T follicular helper cell (primary cell): ENCODE data around the gene USP24.

Experiments
- DNase-seq: peaks from one replicate; pipeline ENCODE4 v3.0.0-alpha.2; 2020; ENCODE audit warnings: low read depth

Gene USP24

GRCh38 chr1:55070293-55071164 lies 144.6 kb downstream of the USP24 start:
- DNase-seq: no peak

DNA sequence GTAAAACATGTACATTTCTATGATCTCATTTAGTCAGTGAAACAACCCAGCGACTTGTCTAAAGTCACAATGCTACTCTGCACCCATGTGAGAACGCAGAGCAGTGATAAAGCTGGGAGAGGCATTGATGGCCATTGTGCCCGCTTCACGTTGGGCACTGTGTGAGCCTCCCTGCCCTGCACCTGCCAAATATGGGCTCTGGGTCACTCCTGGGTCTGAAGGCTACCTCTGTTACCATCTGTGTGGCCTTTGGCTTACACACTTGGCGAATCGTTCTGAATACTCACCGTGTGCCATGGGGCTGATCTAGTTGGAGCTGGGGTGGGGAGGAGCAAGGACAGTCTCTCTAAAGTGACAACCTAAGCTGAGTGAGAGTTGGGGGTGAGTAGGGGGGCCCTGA lies 145.9 kb downstream of the USP24 start:
- no peak for DNase-seq

- no peak for DNase-seq
Observed at GRCh38 chr1:55068638-55069037, 146.5 kb downstream of the USP24 start.

DNA sequence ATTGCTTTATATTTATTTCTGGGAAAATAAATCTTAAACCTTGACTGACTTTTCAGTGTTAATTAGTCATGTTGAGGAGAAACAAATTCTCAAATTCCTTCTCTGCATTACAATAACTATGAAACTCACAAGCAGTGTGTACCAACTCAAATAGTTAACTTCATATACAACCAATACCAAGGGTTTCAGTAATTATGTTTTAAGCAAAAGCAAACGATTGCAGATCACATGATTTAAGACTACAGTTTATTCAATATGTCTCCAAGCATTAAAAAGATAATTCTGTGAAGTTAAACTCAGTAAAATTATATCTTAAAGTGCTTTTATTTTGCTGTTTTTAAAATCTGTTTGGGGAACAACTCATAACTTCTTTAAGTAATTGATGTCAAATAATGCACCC lies 147.2 kb downstream of the USP24 start:
- no peak for DNase-seq

DNA sequence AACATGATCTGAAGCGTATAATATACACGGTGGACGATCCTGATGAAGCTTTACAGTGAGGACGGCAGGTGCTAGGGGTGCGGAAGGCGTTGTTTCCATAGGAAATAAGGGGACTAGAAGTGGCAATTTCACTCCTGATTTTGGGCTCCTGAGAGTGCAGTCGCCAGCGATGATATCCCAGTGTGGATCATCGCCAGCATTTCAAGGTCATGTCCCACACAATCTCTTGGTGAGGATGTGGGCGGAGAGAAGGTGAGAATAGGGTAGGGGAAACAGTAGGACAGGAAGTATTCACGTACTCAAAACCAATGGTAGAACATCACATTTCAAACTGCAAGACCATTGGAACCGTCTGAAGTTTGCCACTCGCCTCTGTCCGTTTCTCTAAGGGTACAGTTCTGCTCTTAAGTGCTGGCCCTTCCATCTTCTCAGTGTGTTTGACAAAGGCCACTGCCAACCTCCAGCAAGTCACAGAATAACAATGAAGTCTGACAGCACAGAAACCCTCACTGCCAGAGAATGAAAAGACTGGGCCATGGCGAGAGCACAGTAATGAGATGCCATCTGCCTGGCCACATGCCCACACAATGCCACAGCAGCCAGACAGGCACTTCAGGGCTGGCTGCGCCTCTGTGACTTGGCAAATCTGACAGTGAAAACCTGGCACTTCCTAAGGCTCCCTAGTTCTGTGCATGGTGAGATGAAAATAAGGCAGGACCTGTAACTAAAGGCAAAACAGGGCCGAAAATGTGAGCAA lies 148.0 kb downstream of the USP24 start:
- DNase-seq: no peak

DNA sequence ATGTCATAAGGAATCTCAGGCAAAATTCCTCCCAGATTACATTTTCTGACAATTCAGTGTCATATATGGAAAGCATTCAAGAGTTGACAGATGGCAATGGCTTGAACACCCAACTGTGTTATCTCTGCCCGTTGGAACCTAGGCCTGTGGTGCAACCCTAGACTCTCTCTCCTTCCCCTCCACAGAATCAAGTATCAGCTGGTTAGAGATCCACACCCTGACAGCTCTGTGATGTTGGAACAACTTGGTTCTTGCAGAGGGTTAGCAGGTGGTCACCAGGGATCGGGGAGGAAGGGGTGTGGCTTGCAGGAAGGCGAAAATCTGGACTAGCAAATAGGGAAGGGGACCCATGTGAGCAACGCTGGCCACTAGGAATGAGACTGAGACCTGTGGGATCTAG lies 149.5 kb downstream of the USP24 start:
- DNase-seq: no peak

DNA sequence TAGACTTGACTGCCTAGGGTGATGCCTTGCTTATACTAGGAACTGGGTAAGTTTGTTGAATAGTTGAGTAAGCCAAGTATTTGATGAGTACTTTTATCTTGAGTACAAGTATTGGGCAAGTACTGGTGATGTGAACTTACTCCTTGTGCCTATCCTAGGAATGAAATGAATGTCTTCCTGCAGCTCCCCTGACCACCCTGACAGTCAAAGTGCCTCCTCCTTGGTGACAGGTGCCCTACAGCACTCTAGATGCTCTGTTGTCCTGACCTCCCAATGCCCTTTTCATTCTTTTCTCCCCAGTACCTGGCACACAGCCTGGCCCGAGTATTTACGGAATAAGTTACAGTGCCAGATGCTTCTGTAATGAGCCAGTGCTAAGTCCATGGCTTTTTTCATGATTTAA lies 150.3 kb downstream of the USP24 start:
- DNase-seq: no peak

DNA sequence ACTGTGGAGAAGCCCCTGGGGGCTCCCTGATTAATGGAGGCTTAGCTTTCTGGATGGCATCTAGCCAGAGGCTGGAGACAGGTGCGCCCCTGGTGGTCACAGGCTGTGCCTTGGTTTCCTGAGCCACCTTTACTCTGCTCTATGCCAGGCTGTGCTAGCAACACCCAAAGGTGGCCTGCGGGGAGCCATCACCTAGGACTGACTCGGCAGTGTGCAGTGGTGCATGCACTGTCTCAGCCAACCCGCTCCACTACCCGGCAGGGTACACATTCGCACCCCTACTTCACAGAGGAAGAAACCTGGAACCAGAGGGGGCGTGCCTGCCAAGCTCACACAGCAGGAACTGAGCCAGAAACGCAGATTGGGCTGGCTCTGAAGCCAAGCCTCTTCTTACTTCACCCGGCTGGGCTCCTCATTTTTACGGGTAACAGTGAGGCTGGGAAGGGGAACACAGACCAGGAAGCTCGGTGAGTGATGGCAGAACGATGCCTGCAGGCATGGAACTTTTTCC lies 151.0 kb downstream of the USP24 start:
- DNase-seq: no peak

- no peak for DNase-seq
Observed at GRCh38 chr1:55063577-55063942, 151.6 kb downstream of the USP24 start.

- DNase-seq: no peak
Observed at GRCh38 chr1:55062801-55063576, 152.2 kb downstream of the USP24 start.

GRCh38 chr1:55061706-55062321 lies 153.3 kb downstream of the USP24 start:
- no peak for DNase-seq

DNA sequence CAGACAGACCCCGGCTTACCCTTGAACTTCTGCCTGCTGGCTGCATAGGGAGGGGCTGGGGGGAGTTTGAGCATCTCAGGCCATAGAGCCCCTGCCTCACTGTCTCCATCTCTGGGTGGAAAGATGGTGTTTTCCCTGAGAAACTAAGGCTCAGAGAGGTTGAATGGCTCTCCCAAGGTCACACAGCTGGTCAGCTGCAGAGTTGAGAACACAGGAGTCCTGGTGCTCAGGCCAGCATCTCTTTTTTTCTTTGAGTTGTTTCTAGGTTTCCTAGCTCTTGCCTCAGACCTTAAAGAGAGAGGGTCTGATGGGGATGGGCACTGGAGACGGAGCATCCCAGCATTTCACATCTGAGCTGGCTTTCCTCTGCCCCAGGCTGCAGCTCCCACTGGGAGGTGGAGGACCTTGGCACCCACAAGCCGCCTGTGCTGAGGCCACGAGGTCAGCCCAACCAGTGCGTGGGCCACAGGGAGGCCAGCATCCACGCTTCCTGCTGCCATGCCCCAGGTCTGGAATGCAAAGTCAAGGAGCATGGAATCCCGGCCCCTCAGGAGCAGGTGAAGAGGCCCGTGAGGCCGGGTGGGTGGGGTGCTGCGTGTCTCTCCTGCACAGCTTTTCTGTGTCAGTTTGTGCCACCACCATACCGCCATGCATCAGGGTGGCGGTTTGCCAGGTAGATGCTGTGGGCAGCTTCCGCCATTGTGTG lies 154.0 kb downstream of the USP24 start:
- no peak for DNase-seq

DNA sequence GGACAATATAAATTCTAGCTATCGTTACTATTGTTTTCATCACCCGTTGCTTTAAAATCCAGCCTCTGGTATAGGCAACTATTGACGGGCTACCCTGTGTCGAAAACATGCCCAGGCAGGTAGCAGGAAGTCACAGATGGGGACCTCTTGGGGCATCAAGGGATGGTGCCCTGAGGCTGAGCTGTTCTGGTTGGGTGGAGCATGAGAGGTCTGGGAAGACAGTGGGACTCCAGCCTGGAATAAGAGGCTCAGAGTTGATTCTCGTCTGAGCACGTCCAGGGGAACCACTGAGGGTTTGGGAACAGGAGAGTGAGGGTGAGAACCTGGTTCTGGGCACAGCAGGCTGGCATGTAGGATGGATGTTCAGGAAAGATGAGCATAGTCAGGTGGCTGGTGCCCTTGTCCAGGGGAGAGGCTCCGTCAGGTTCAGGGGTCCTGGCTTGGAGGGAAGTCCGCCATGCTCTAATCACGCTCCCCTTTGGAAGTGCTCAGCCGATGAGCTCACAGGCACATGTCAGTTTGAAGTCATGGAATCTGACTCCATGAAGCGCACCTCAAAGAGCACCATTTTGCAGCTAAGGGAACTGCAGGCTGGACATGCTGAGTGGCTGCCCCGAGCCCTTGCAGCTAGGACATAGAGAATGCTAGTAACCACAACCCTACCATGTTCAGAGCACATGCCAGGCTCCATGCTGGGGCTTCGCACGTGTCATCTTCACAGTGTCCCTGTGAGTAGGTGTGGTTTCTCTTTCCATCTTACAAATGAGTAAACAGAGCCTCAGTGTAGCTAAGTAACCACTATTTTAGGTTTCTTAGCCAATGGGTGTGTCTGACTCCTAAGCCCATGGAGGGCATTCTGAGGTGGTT lies 154.8 kb downstream of the USP24 start:
- no peak for DNase-seq

- no peak for DNase-seq
Observed at GRCh38 chr1:55059302-55060132, 155.6 kb downstream of the USP24 start.

GRCh38 chr1:55057956-55058298 lies 157.2 kb downstream of the USP24 start:
- DNase-seq: no peak

DNA sequence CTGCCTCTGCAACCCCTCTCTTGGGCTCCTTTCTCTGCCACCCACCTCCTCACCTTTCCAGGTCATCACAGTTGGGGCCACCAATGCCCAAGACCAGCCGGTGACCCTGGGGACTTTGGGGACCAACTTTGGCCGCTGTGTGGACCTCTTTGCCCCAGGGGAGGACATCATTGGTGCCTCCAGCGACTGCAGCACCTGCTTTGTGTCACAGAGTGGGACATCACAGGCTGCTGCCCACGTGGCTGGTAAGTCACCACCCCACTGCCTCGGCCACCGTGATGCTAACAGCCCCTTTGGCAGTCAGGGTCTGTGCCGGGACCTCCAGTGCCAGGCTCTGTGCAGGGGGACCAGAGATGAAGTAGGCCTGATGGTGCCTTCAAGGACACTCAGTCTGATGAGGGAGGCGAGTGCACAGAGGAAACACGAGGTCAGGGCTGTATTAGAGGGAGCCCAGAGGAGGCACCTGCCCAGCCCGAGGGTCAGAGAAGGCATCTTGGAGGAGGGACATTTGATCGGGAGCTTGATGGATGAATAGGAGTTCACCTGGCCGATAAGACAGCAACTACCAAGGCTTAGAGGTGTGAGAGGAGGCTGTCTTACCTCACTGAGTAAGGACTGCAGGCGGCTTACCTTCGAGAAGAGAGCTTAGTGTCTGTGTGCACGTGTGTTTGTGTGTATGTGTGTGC lies 157.8 kb downstream of the USP24 start:
- DNase-seq: no peak

GRCh38 chr1:55056632-55056992 lies 158.6 kb downstream of the USP24 start:
- DNase-seq: no peak

DNA sequence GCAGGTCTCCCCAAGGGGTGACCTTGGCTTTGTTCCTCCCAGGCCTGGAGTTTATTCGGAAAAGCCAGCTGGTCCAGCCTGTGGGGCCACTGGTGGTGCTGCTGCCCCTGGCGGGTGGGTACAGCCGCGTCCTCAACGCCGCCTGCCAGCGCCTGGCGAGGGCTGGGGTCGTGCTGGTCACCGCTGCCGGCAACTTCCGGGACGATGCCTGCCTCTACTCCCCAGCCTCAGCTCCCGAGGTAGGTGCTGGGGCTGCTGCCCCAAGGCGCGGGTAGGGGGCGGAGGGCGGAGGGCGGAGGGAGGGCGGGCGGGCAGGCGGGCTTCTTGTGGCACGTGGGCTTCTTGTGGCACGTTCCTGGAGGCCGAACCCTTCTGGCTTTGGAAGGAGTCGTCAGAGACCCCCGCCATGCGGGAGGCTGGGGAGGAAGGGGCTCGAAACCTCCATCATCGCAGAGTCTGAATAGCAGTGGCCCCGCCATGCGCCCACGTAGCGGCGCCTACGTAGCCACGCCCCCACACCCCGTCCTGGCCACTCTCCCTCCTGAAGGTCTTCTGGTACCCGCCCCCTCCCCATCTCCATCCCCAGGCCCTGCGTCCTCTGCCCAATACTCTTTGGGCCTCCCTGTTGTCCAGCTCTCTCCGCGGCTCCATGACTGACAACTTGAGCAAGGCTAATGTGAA lies 159.1 kb downstream of the USP24 start:
- DNase-seq: no peak
